Measurements from ENCODE around the gene DPP6.

DNA sequence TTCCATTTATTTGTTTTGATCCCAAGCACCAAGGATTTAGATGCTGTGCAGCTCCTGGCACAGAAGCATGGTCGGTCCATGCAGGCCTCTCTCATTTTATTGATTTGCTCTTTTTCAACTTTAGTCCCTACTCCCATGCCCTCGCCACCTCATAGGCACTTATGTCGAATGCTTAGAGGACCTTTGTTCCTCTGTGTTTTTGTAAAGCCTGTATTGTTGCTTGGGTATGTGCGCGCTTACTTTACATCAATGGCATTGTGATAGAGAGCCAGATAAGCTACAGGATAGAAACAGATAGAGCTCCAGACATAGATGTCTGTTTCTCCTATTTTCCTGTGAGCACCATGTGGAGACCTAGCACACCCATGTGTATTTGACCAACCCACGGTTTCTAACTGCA, 725.7 kb downstream of the DPP6 start:
- TF ChIP-seq, protein P1, sequence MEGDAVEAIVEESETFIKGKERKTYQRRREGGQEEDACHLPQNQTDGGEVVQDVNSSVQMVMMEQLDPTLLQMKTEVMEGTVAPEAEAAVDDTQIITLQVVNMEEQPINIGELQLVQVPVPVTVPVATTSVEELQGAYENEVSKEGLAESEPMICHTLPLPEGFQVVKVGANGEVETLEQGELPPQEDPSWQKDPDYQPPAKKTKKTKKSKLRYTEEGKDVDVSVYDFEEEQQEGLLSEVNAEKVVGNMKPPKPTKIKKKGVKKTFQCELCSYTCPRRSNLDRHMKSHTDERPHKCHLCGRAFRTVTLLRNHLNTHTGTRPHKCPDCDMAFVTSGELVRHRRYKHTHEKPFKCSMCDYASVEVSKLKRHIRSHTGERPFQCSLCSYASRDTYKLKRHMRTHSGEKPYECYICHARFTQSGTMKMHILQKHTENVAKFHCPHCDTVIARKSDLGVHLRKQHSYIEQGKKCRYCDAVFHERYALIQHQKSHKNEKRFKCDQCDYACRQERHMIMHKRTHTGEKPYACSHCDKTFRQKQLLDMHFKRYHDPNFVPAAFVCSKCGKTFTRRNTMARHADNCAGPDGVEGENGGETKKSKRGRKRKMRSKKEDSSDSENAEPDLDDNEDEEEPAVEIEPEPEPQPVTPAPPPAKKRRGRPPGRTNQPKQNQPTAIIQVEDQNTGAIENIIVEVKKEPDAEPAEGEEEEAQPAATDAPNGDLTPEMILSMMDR (IDR thresholded peaks at IDR 0.05; ENCODE audit: insufficient read depth, low read depth, low read length): no peak
- TF ChIP-seq EZH2 (IDR thresholded peaks at IDR 0.05; ENCODE audit: insufficient read depth, low read length): no peak
